Brain microvascular endothelial cell (primary cell): ENCODE data around the gene PCTP.

Experiments used
- DNase-seq: peaks from one replicate; pipeline ENCODE4 v3.0.0-alpha.2; 2020
- H3K27ac ChIP-seq: fragments of 250-450 bp; sonication (Bioruptor Pico); 2 replicates; pipeline ENCODE4 v1.5.1; 2020; ENCODE audit warnings: mild to moderate bottlenecking, moderate library complexity
- H3K27me3 ChIP-seq: fragments of 250-450 bp; sonication (Bioruptor Pico); replicated peaks from 2 replicates; pipeline ENCODE4 v1.5.1; 2020; ENCODE audit warnings: mild to moderate bottlenecking
- H3K36me3 ChIP-seq: fragments of 250-450 bp; sonication (Bioruptor Pico); replicated peaks from 2 replicates; pipeline ENCODE4 v1.5.1; 2020; ENCODE audit warnings: mild to moderate bottlenecking
- H3K4me3 ChIP-seq: 2 replicates; pipeline ENCODE4 v1.5.1; 2011; ENCODE audit warnings: low read depth, mild to moderate bottlenecking, control low read depth, low read length, moderate library complexity
- in situ Hi-C: cut with HindIII; loops from 2 replicates; pipeline ENCODE4 v1.10.0; 2017; ENCODE audit warnings: low sequenced_read_pairs, low pct_ligation_motif_present
- TF ChIP-seq, protein P1 (sequence below): IDR thresholded peaks from 2 replicates; pipeline ENCODE4 v1.5.1; 2011; ENCODE audit warnings: low read depth, mild to moderate bottlenecking, moderate library complexity, low read length, control low read depth, inconsistent platforms; ENCODE audit errors: missing control alignments

The PCTP gene

DNA sequence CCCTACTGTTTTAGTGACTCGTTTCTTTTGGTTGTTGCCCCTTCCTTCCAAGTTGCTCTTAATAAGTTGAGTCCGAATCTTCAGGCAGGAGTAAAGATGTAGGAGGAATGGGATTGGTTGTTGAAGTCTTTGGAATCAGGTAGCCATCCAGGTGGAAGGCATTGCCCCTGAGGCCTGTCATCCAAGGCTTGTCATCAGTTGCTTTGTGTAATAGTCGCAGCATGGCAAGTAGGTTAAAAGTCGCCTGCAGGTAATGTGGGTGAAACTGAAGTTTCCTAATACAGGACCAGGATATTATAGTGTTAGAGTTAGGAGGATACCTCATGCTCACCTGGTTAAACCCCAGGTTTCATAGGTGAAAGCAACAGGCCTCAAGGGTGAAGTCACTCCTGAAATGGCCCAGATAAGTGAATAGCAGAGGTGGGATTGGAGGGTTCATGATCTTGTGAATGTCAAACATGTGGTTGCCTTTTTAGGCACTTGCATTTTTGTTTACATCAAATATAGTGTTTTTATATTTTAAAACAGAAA is 934 bp downstream of the PCTP start:
- in situ Hi-C loops, result no loop called here
- no peak for DNase-seq
- Histone ChIP-seq H3K4me3 (peak overlapping the region; percentile 74), H3K27ac (no peak overlapping the region), H3K36me3 (no peaks in the 10 kb centered on the region), H3K27me3 (no peaks in the 10 kb centered on the region)
- TF ChIP-seq, protein P1, sequence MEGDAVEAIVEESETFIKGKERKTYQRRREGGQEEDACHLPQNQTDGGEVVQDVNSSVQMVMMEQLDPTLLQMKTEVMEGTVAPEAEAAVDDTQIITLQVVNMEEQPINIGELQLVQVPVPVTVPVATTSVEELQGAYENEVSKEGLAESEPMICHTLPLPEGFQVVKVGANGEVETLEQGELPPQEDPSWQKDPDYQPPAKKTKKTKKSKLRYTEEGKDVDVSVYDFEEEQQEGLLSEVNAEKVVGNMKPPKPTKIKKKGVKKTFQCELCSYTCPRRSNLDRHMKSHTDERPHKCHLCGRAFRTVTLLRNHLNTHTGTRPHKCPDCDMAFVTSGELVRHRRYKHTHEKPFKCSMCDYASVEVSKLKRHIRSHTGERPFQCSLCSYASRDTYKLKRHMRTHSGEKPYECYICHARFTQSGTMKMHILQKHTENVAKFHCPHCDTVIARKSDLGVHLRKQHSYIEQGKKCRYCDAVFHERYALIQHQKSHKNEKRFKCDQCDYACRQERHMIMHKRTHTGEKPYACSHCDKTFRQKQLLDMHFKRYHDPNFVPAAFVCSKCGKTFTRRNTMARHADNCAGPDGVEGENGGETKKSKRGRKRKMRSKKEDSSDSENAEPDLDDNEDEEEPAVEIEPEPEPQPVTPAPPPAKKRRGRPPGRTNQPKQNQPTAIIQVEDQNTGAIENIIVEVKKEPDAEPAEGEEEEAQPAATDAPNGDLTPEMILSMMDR, result no peak

DNA sequence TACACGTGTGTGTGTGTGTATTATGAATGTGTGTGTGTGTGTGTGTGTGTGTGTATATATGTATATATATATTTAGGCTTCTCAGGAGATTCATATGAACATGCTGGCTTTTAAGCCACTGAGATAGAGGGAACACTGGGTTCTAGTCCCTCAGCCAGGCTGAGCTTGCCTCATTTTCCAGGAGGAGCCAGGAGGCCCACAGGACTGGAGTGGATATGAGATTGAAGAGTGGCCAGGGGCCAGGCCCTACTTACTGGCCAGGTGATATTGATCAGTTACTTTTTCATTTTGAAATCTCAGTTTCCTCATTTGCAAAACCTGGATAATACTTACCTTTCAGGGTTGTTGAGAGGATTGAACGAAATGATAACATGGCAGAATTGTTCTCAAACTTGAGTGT is 5.8 kb downstream of the PCTP start:
- H3K36me3 ChIP-seq, result no peaks in the 10 kb centered on the region
- DNase-seq, result no peak
- H3K4me3 ChIP-seq, result no peak overlapping the region
- H3K27me3 ChIP-seq, result no peaks in the 10 kb centered on the region
- TF ChIP-seq, protein P1, result no peak
- no peak overlapping the region for H3K27ac ChIP-seq
- in situ Hi-C loops, result no loop called here

DNA sequence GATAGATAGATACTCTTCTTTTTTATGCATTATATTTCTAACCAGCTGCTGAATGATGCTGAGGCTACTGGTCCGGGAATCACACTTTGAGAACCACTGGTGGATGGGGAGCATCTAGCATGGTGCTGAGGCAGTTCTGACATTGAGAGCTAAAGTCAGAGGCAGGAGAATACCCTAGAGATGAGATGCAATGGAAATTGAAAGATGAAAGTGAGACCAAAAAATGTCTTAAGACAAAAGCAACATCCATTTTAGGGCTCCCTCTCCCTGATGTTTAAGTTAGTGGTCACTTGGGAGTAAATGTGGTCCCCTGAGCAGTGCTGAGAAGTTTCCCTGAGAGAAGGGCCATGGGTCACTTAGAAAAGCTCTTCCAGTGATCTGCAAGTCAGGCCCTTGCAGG is 6.8 kb downstream of the PCTP start:
- Histone ChIP-seq H3K36me3 (no peaks in the 10 kb centered on the region), H3K27me3 (no peaks in the 10 kb centered on the region), H3K4me3 (no peak overlapping the region), H3K27ac (no peak overlapping the region)
- no peak for DNase-seq
- TF ChIP-seq, protein P1, result no peak
- in situ Hi-C loops, result no loop called here

GRCh38 chr17:55758171-55758570 is 7.3 kb downstream of the PCTP start:
- H3K4me3 ChIP-seq, result no peak overlapping the region
- H3K36me3 ChIP-seq, result no peaks in the 10 kb centered on the region
- H3K27ac ChIP-seq, result no peak overlapping the region
- TF ChIP-seq, protein P1, result no peak
- in situ Hi-C loops, result no loop called here
- no peaks in the 10 kb centered on the region for H3K27me3 ChIP-seq
- no peak for DNase-seq

GRCh38 chr17:55760643-55761355 is 9.9 kb downstream of the PCTP start:
- in situ Hi-C loops, result no loop called here
- no peak for DNase-seq
- TF ChIP-seq, protein P1, result no peak

More at GRCh38 chr17:55760643-55761355, 9.9 kb downstream of the PCTP start:
- Histone ChIP-seq H3K27ac (no peak overlapping the region), H3K4me3 (no peak overlapping the region), H3K36me3 (no peaks in the 10 kb centered on the region), H3K27me3 (no peaks in the 10 kb centered on the region)
